ENCODE measurements around the gene UCP1. TPM values are rescaled to one million over a fixed set of nuclear protein-coding genes. Genes with fewer than 3 reads are reported as not detected.

UCP1 gene
- total RNA-seq, 2 experiments from 2014 or later = not detected

DNA sequence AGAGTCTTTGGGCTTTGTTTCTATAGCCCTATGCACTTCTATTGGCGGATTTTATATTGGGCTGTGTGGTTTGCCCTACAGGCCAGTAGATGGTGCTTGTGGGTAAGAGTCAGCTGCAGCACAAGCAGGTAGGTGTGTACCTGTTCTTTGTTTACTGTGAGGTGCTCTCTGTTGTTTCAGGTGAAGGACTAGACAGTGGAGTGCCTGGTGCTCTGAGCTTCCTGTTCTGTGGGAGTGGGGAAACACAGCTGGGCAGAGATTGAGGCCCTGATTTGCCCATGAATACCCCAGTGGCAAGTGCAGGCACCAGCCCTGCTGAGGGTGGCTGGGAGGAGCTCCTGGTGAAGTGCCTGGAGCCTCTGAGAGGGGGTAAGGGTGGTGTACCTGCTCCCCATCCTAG is 26.3 kb upstream of the UCP1 start:
- Mint-ChIP-seq H3K27ac (no peak overlapping the region), H3K4me1 (ENCODE audit: low read depth) (peaks cover 6% of the 10 kb centered on the region)

GRCh38 chr4:140584439-140584838 is 15.7 kb upstream of the UCP1 start:
- CTCF ChIA-PET = interaction anchor here (0.5 to 1.2 kb wide), 3 partner anchors 224 to 1974 kb away, joined by 3 to 4 read pairs (median 3); no protein-coding TSS in a partner anchor
- H3K36me3 Mint-ChIP-seq (ENCODE audit: low read depth) = no peaks in the 10 kb centered on the region
- DNase-seq = no peak
- no peak overlapping the region for H3K27ac Mint-ChIP-seq
- no peaks in the 10 kb centered on the region for H3K9me3 Mint-ChIP-seq
- peaks cover 8% of the 10 kb centered on the region for H3K27me3 Mint-ChIP-seq (ENCODE audit: low read depth)
- no peaks in the 10 kb centered on the region for H3K4me1 Mint-ChIP-seq (ENCODE audit: low read depth)
- intact Hi-C loops (cut with micrococcal nuclease) = no loop called here
- no peak overlapping the region for H3K4me3 Mint-ChIP-seq

More for the DNA sequence above, 26.3 kb upstream of the UCP1 start:
- Mint-ChIP-seq H3K4me3 (no peak overlapping the region), H3K36me3 (ENCODE audit: low read depth) (no peaks in the 10 kb centered on the region), H3K9me3 (peaks cover 5% of the 10 kb centered on the region), H3K27me3 (ENCODE audit: low read depth) (peaks cover 8% of the 10 kb centered on the region)
- intact Hi-C loops (cut with micrococcal nuclease) = no loop called here
- no peak for DNase-seq
- CTCF ChIA-PET = no interaction called here

DNA sequence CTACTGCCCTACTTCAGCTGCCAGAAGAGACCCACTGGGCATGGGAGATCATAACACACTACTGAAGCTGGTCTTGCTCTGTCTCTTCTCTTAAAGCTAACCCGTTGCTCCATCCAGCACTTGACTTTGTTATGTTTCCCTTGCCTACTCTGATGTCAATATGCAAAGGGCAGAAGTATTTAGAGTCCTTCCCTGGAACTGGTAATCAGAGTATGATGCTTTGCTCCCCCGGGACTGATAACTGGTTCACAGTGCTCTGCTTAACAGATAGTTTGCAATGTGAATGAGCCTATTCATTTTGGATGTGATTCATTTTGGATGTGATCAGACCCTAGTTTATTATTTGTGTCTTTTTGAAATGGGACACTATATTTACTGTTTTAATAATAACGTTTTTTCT is 12.3 kb upstream of the UCP1 start:
- H3K4me1 Mint-ChIP-seq (ENCODE audit: low read depth) = peaks cover 2% of the 10 kb centered on the region
- DNase-seq = no peak
- H3K4me3 Mint-ChIP-seq = no peak overlapping the region
- CTCF ChIA-PET = no interaction called here
- H3K27me3 Mint-ChIP-seq (ENCODE audit: low read depth) = peaks cover 33% of the 10 kb centered on the region
- no peaks in the 10 kb centered on the region for H3K9me3 Mint-ChIP-seq
- H3K36me3 Mint-ChIP-seq (ENCODE audit: low read depth) = no peaks in the 10 kb centered on the region
- H3K27ac Mint-ChIP-seq = no peak overlapping the region
- intact Hi-C loops (cut with micrococcal nuclease) = no loop called here

- H3K36me3 Mint-ChIP-seq (ENCODE audit: low read depth) = no peaks in the 10 kb centered on the region
- intact Hi-C loops (cut with micrococcal nuclease) = no loop called here
- peaks cover 37% of the 10 kb centered on the region for H3K27me3 Mint-ChIP-seq (ENCODE audit: low read depth)
- no peaks in the 10 kb centered on the region for H3K9me3 Mint-ChIP-seq
- H3K4me3 Mint-ChIP-seq = no peak overlapping the region
- H3K27ac Mint-ChIP-seq = no peak overlapping the region
- CTCF ChIA-PET = no interaction called here
- peaks cover 2% of the 10 kb centered on the region for H3K4me1 Mint-ChIP-seq (ENCODE audit: low read depth)
- no peak for DNase-seq
Observed at GRCh38 chr4:140579278-140579677, 10.5 kb upstream of the UCP1 start.

GRCh38 chr4:140575489-140575888 is 6.7 kb upstream of the UCP1 start:
- peaks cover 47% of the 10 kb centered on the region for H3K27me3 Mint-ChIP-seq (ENCODE audit: low read depth)

DNA sequence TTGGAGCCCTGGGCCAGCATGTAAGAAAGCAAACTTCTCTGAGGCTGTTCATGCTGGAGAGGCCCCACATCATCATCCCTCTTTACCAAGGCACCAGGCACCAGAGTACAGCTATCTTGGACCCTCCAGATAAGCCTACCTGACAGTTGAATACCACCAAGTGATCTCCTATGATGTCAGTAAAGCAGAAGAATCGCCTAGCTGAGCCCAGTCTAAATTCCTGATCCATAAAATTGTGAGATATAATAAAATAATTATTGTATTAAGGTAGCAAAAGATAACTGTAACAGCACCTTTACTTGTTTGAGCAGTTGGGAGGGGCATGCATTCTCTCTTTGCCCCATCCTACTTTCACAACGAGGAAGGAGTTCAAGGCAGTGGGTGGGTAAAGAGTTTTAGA is 2.9 kb upstream of the UCP1 start:
- H3K4me1 Mint-ChIP-seq (ENCODE audit: low read depth) = peaks cover 24% of the 10 kb centered on the region
- no peak overlapping the region for H3K27ac Mint-ChIP-seq
- H3K9me3 Mint-ChIP-seq = peaks cover 12% of the 10 kb centered on the region
- no peak overlapping the region for H3K4me3 Mint-ChIP-seq
- intact Hi-C loops (cut with micrococcal nuclease) = no loop called here
- peaks cover 57% of the 10 kb centered on the region for H3K27me3 Mint-ChIP-seq (ENCODE audit: low read depth)
- peaks cover 4% of the 10 kb centered on the region for H3K36me3 Mint-ChIP-seq (ENCODE audit: low read depth)
- CTCF ChIA-PET = no interaction called here
- no peak for DNase-seq

More at GRCh38 chr4:140575489-140575888, 6.7 kb upstream of the UCP1 start:
- Mint-ChIP-seq H3K9me3 (peaks cover 12% of the 10 kb centered on the region), H3K4me3 (no peak overlapping the region), H3K36me3 (ENCODE audit: low read depth) (peaks cover 3% of the 10 kb centered on the region), H3K4me1 (ENCODE audit: low read depth) (peaks cover 2% of the 10 kb centered on the region), H3K27ac (no peak overlapping the region)
- CTCF ChIA-PET = interaction anchor here (1.2 kb wide), 1 partner anchor 11 kb away, joined by 4 read pairs; no protein-coding TSS in a partner anchor
- DNase-seq = no peak
- intact Hi-C loops (cut with micrococcal nuclease) = no loop called here

DNA sequence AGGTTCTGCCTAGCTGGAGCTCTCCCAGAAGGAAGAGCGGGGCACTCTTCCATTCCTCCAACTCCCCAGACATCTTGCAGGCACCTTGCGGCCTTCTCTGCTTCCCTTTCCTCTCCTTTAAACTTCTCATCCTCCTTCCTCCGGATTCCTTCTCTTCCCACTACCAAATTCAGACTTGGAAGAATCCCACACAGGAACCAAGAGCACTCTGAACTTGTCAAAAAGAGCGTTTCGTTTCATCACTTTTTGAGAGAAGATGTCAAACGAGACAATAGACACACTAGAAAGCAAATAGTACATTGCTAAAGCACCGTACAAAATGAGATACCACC is 512 bp upstream of the UCP1 start:
- DNase-seq = no peak
- peaks cover 25% of the 10 kb centered on the region for H3K4me1 Mint-ChIP-seq (ENCODE audit: low read depth)
- H3K27ac Mint-ChIP-seq = no peak overlapping the region
- H3K36me3 Mint-ChIP-seq (ENCODE audit: low read depth) = peaks cover 4% of the 10 kb centered on the region
- H3K27me3 Mint-ChIP-seq (ENCODE audit: low read depth) = peaks cover 49% of the 10 kb centered on the region
- peaks cover 12% of the 10 kb centered on the region for H3K9me3 Mint-ChIP-seq
- intact Hi-C loops (cut with micrococcal nuclease) = no loop called here
- H3K4me3 Mint-ChIP-seq = peak overlapping the region; percentile 63
- CTCF ChIA-PET = no interaction called here

GRCh38 chr4:140559696-140560095 is 9.1 kb downstream of the UCP1 start:
- CTCF ChIA-PET = no interaction called here

DNA sequence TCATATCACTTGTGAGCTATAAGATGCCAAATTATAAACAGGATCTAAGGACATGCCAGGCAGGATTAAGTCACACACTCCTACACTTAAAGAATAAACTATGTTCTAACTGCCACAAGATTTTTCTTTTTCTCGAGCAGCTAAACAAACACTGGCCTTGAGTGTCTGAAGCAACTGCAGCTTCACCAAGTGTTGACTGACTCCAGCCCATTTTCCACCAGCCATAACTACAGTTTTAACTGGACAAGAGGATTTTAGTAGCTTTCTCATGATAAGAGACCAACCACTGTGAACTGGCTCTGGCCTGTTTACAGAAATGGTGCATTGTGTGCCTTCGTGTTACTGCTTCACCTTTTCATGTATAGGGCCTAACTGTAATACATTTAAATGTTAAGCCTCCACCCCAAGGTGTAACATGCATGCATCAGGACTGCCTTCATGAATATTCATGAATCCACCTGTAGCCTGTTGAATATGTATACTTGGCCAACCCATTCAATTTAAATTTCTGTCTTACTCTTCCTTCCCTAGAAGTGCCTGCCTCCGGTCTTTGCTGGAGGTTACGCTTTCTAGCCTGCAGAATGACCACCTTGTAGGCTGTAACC is 10.8 kb downstream of the UCP1 start:
- intact Hi-C loops (cut with micrococcal nuclease) = loop anchor here (1.0 kb wide), 1 partner anchor 8 kb away; no protein-coding TSS in a partner anchor
- H3K27me3 Mint-ChIP-seq (ENCODE audit: low read depth) = peaks cover 12% of the 10 kb centered on the region
- CTCF ChIA-PET = interaction anchor here (1.8 kb wide), 1 partner anchor 34 kb away, joined by 10 read pairs; the partner anchor contains the start of gene ELMOD2

More at GRCh38 chr4:140559696-140560095, 9.1 kb downstream of the UCP1 start:
- no peak overlapping the region for H3K27ac Mint-ChIP-seq
- no peaks in the 10 kb centered on the region for H3K9me3 Mint-ChIP-seq
- intact Hi-C loops (cut with micrococcal nuclease) = no loop called here
- H3K4me3 Mint-ChIP-seq = no peak overlapping the region
- H3K4me1 Mint-ChIP-seq (ENCODE audit: low read depth) = peaks cover 16% of the 10 kb centered on the region
- H3K36me3 Mint-ChIP-seq (ENCODE audit: low read depth) = no peaks in the 10 kb centered on the region
- DNase-seq = no peak
- peaks cover 13% of the 10 kb centered on the region for H3K27me3 Mint-ChIP-seq (ENCODE audit: low read depth)

GRCh38 chr4:140556372-140557085 is 12.2 kb downstream of the UCP1 start:
- Mint-ChIP-seq H3K27me3 (ENCODE audit: low read depth) (peaks cover 8% of the 10 kb centered on the region), H3K36me3 (ENCODE audit: low read depth) (peaks cover 4% of the 10 kb centered on the region), H3K27ac (no peak overlapping the region), H3K4me3 (no peak overlapping the region), H3K9me3 (no peaks in the 10 kb centered on the region), H3K4me1 (ENCODE audit: low read depth) (peaks cover 16% of the 10 kb centered on the region)
- intact Hi-C loops (cut with micrococcal nuclease) = loop anchor here (1.0 kb wide), 2 partner anchors 32 to 183 kb away; partner anchors contain the start of genes ELMOD2 and SCOC
- CTCF ChIA-PET = interaction anchor here (1.8 kb wide), 1 partner anchor 33 kb away, joined by 10 read pairs; the partner anchor contains the start of gene ELMOD2
- DNase-seq = peak; percentile 48

More for the DNA sequence above, 10.8 kb downstream of the UCP1 start:
- Mint-ChIP-seq H3K9me3 (no peaks in the 10 kb centered on the region), H3K4me3 (no peak overlapping the region), H3K36me3 (ENCODE audit: low read depth) (no peaks in the 10 kb centered on the region), H3K4me1 (ENCODE audit: low read depth) (peaks cover 16% of the 10 kb centered on the region), H3K27ac (no peak overlapping the region)
- DNase-seq = no peak

- H3K4me3 Mint-ChIP-seq = no peak overlapping the region
- H3K27me3 Mint-ChIP-seq (ENCODE audit: low read depth) = no peaks in the 10 kb centered on the region
- H3K27ac Mint-ChIP-seq = no peak overlapping the region
- intact Hi-C loops (cut with micrococcal nuclease) = no loop called here
- H3K9me3 Mint-ChIP-seq = no peaks in the 10 kb centered on the region
- H3K4me1 Mint-ChIP-seq (ENCODE audit: low read depth) = no peaks in the 10 kb centered on the region
- no peak for DNase-seq
- CTCF ChIA-PET = no interaction called here
- H3K36me3 Mint-ChIP-seq (ENCODE audit: low read depth) = peaks cover 5% of the 10 kb centered on the region
Observed at GRCh38 chr4:140533951-140534480, 34.7 kb downstream of the UCP1 start.

DNA sequence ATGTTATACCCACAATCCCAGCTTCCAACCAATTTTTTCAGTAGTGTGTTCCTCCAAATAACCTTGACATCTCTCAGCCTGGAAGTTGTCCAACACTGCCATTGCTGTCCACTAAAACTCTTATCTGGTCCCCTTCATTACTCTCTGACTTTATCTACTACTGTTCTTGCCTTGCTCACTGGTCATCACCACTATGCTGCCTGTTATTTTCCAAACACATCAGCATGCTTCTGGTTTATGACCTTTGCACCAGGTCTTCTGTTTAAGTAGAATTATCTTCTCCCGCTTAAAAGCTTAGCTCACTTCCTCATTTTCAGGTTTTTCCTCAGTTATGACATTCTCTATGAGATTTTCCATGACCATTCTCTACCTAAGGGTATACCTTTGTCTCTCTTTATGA is 39.3 kb downstream of the UCP1 start:
- H3K4me3 Mint-ChIP-seq = no peak overlapping the region
- no peaks in the 10 kb centered on the region for H3K9me3 Mint-ChIP-seq
- no peak for DNase-seq
- CTCF ChIA-PET = no interaction called here
- H3K36me3 Mint-ChIP-seq (ENCODE audit: low read depth) = peaks cover 12% of the 10 kb centered on the region
- H3K27ac Mint-ChIP-seq = no peak overlapping the region
- peaks cover 6% of the 10 kb centered on the region for H3K4me1 Mint-ChIP-seq (ENCODE audit: low read depth)
- H3K27me3 Mint-ChIP-seq (ENCODE audit: low read depth) = no peaks in the 10 kb centered on the region
- intact Hi-C loops (cut with micrococcal nuclease) = loop anchor here (10.0 kb wide), 2 partner anchors 1355 to 1515 kb away; partner anchors contain the start of genes ELF2 and NOCT

All from activated naive CD4-positive, alpha-beta T cell treated with anti-CD3 and anti-CD28 coated beads for 36 hours (primary cell).